GM13976 (cell line): ENCODE data around the gene KRT83.

Experiments used
- DNase-seq: peaks from one replicate; pipeline ENCODE4 v3.0.0; 2012; ENCODE audit warnings: low spot score
- in situ Hi-C: fragments of 300-500 bp; cut with MboI; formaldehyde crosslinking; loops from one replicate; pipeline ENCODE4 v1.12.0; 2022; ENCODE audit warnings: low sequenced_read_pairs, mixed read lengths, inconsistent platforms; ENCODE audit not compliant: unreplicated experiment
- TF ChIP-seq, protein P1 (sequence below): IDR thresholded peaks from 2 replicates; pipeline ENCODE4 v1.5.1; 2012; ENCODE audit warnings: borderline replicate concordance, mild to moderate bottlenecking; ENCODE audit not compliant: insufficient read depth; ENCODE audit errors: extremely low read depth, missing control alignments, control extremely low read depth

KRT83 gene

DNA sequence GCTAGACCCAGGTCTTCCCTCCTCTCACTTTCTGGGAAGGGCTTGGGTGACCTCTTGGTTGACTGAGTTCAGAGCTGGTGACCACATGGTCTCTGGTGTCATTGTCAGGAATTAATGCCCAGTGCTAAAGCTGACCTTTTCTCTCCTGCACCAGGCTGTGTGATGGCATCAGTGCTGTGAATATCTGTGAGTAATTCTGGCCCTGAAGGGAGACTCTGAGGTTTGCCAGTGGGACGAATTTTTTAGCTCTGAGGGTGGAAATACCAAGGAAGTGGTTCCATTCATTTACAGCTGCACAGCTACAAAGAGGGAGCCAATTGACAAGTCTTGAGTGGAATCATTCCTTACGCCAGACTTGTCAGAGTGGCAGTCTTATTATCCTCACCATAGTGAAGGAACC is 53.0 kb downstream of the KRT83 start:
- TF ChIP-seq, protein P1, sequence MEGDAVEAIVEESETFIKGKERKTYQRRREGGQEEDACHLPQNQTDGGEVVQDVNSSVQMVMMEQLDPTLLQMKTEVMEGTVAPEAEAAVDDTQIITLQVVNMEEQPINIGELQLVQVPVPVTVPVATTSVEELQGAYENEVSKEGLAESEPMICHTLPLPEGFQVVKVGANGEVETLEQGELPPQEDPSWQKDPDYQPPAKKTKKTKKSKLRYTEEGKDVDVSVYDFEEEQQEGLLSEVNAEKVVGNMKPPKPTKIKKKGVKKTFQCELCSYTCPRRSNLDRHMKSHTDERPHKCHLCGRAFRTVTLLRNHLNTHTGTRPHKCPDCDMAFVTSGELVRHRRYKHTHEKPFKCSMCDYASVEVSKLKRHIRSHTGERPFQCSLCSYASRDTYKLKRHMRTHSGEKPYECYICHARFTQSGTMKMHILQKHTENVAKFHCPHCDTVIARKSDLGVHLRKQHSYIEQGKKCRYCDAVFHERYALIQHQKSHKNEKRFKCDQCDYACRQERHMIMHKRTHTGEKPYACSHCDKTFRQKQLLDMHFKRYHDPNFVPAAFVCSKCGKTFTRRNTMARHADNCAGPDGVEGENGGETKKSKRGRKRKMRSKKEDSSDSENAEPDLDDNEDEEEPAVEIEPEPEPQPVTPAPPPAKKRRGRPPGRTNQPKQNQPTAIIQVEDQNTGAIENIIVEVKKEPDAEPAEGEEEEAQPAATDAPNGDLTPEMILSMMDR = no peak
- no peak for DNase-seq
- in situ Hi-C loops = no loop called here

GRCh38 chr12:52267699-52268098 is 53.5 kb downstream of the KRT83 start:
- in situ Hi-C loops = no loop called here
- DNase-seq = no peak
- TF ChIP-seq, protein P1 = no peak

- TF ChIP-seq, protein P1 = no peak
- DNase-seq = no peak
- in situ Hi-C loops = no loop called here
These were observed 53.9 kb downstream of the KRT83 start for GRCh38 chr12:52267266-52267665.

DNA sequence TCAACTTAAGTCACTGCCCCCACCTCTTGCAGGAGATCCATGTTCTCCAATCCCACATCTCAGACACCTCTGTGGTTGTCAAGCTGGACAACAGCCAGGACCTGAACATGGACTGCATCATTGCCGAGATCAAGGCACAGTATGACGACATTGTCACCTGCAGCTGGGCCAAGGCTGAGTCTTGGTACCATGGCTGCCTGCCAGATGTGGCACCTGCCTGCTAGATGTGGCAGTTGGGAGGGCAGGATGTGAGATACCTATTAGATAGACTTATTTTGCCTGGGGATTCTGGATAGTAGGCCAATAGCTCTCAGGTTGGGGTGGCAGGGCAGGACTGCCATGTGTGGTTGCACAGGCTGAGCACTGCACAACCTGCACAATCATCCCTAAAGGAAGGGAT is 54.7 kb downstream of the KRT83 start:
- TF ChIP-seq, protein P1 = no peak
- no peak for DNase-seq
- in situ Hi-C loops = no loop called here

DNA sequence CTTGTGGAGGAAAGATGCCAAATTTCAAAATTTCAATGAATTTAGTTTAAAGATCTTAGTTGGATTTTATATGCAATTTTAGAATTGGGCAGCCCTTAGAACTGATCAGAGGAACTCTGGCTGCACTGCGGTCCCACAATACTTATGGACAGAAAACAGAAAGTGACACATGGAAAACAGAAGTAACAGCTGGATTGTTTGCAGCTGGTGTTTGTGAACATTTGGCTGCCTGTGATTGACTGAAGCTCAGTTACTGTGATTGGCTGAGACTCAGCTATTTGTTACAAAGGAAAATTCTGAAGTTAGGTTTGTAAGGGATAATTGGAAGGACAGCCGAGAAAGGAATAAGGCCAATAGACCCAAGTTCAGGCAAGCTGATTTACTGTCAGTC is 56.8 kb downstream of the KRT83 start:
- in situ Hi-C loops = no loop called here
- TF ChIP-seq, protein P1 = no peak
- DNase-seq = no peak
